Heart left ventricle (tissue), 16 donors: ENCODE measurements around the gene SMOC2. TPM values are rescaled to one million over a fixed set of nuclear protein-coding genes. Genes with fewer than 3 reads are reported as not detected.

ENCODE experiments used
- ATAC-seq, 4 donors: fragments of 200-7000 bp; cut with Tn5 transposase; one replicate each; pipeline ENCODE4 v1.9.1; 2020 to 2022; ENCODE audit warnings: moderate library complexity in 4 of 4, mild to moderate bottlenecking in 3 of 4, moderate number of reproducible peaks in 1 of 4
- DNase-seq, 5 donors: peaks; one replicate each; pipeline ENCODE4 v3.0.0-alpha.2; 2020
- H3K27ac ChIP-seq, 12 donors: fragments of 200-600 bp; sonication (generic) in 4 of 12; one replicate each; pipeline versions ENCODE4 v1.5.0 to v1.8.0; 2016 to 2022; ENCODE audit warnings: mild to moderate bottlenecking in 2 of 12
- H3K27me3 ChIP-seq, 9 donors: fragments of 200-600 bp; sonication (generic) in 2 of 9; one replicate each; pipeline versions ENCODE4 v1.5.1 to v1.8.0; 2016 to 2022; ENCODE audit warnings: mild to moderate bottlenecking in 3 of 9
- H3K36me3 ChIP-seq, 9 donors: fragments of 200-600 bp; sonication (generic) in 2 of 9; one replicate each; pipeline versions ENCODE4 v1.5.0 to v1.8.0; 2018 to 2022; ENCODE audit warnings: mild to moderate bottlenecking in 2 of 9
- H3K4me1 ChIP-seq, 12 donors: fragments of 200-600 bp; sonication (generic) in 4 of 12; one replicate each; pipeline versions ENCODE4 v1.5.0 to v1.8.0; 2016 to 2022; ENCODE audit warnings: mild to moderate bottlenecking in 3 of 12
- H3K4me3 ChIP-seq, 12 donors: fragments of 200-600 bp; sonication (generic) in 4 of 12; one replicate each; pipeline versions ENCODE4 v1.5.0 to v1.8.0; 2017 to 2022; ENCODE audit warnings: mild to moderate bottlenecking in 9 of 12, moderate library complexity in 4 of 12
- H3K9me3 ChIP-seq, 12 donors: fragments of 200-600 bp; sonication (generic) in 4 of 12; one replicate each; pipeline versions ENCODE4 v1.5.0 to v1.8.0; 2016 to 2022; ENCODE audit warnings: mild to moderate bottlenecking in 1 of 12
- CTCF ChIP-seq, 12 donors: fragments of 200-600 bp; sonication (generic) in 4 of 12; IDR thresholded peaks; one replicate each; pipeline versions ENCODE4 v1.5.0 to v1.8.0; 2018 to 2022; ENCODE audit warnings: antibody characterized with exemption in 12 of 12, mild to moderate bottlenecking in 5 of 12
- POLR2A ChIP-seq, 2 donors: fragments of 450-650 bp; IDR thresholded peaks; one replicate each; pipeline ENCODE4 v1.6.1; 2017; ENCODE audit warnings: antibody characterized with exemption in 2 of 2, mild to moderate bottlenecking in 2 of 2, moderate library complexity in 2 of 2
- WGBS, 4 donors: extraction: QIAGEN DNeasy Blood & Tissue Kit in 2 of 4; methylation state at CpG; one replicate each; pipeline versions ENCODE4 v1.1.5 to v1.1.7; 2013 to 2018; 5-methylcytosine and 5-hydroxymethylcytosine counted together
- intact Hi-C, 10 donors: fragments of 100-400 bp; cut with DNase I; formaldehyde crosslinking; loops; one replicate each; pipeline versions ENCODE4 v1.11.1 to v1.14.2; 2022
- polyA plus RNA-seq, 2 donors: library from polyadenylated mRNA; stranded (reverse); fragments of 200-250 nt; gene quantifications; one replicate each; pipeline ENCODE4 v1.2.3, GENCODE V29; 2013
- total RNA-seq, 9 donors: library from RNA; depleted of rRNA in 2 of 9; stranded (reverse); fragments of >200 nt in 2 of 9; fragmentation: NEBNext Ultra II Directional in 3 of 9; extraction: Animal tissue kit (Norgen Biotek cat#: 25700) in 3 of 9; gene quantifications; one replicate each; pipeline versions ENCODE4 v1.1.0 to v1.2.4, GENCODE V29; 2016 to 2023
- donor health status: ischemic (EF 13 %, LVEDD 7.1; RV severe dilation, severe dysfunction).
- donor health status: healthy with polysubstance abuse.
- donor health status: DM: no; HTN: yes; CAD: no.
- donor health status: DM: no; HTN: no; CAD: no.
- donor health status: ischemic (EF 25% LVEDD 6.9; RV normal size, moderate dysfunction).
- donor health status: ischemic (EF 25% LVEDD 5.7; RV mildly dilated, moderate dysfunction).
- donor health status: healthy.
- donor health status: DM: yes; HTN: yes; CAD: no.
- donor health status: ischemic (EF 35%, LVEDD 5.7; RV mildly dilated, moderate dysfunction).
- donor health status: nonischemic (EF 11% LVEDD 7.7; RV severe dilation, severe dysfunction).
- donor health status: DM: yes; HTN: yes; CAD: no.
- donor health status: PGD.
- donor health status: ischemic (EF 29% LVEDD 5.4; RV normal size, mild dysfunction).
- donor health status: nonischemic (EF 23%, LVEDD 6.1; RV moderate dilation, normal function).

The SMOC2 gene
- total and polyA plus RNA-seq, 11 donors = 5.9 to 44.2 (median 15.7) TPM

GRCh38 chr6:168545428-168545827, 104.4 kb downstream of the SMOC2 start:
- DNase-seq (no peak), ATAC-seq (no peak)
- Histone ChIP-seq H3K4me3 (no peak overlapping the region), H3K4me1 (peaks cover 0 to 28% (median 12%) of the 10 kb centered on the region in 12 donors), H3K9me3 (no peaks in the 10 kb centered on the region), H3K27me3 (no peaks in the 10 kb centered on the region), H3K36me3 (peaks cover 0 to 10% (median 0%) of the 10 kb centered on the region in 9 donors), H3K27ac (peak overlapping the region in 2 of 12 donors; percentile 18 to 49)
- no peak for TF ChIP-seq POLR2A (IDR thresholded peaks at IDR 0.05)
- 77 to 84% (median 80%) methylated on average over 6 of the region's 6 CpGs for WGBS, 4 donors
- intact Hi-C loops = no loop called here

GRCh38 chr6:168546151-168546550, 105.2 kb downstream of the SMOC2 start:
- Histone ChIP-seq H3K9me3 (no peaks in the 10 kb centered on the region), H3K27me3 (no peaks in the 10 kb centered on the region), H3K27ac (no peak overlapping the region), H3K4me1 (peaks cover 0 to 21% (median 11%) of the 10 kb centered on the region in 12 donors), H3K36me3 (peaks cover 0 to 13% (median 0%) of the 10 kb centered on the region in 9 donors), H3K4me3 (no peak overlapping the region)
- no peak for TF ChIP-seq POLR2A (IDR thresholded peaks at IDR 0.05)
- TF ChIP-seq CTCF (IDR thresholded peaks at IDR 0.05) = no peak
- ATAC-seq = peak in 2 of 4 donors; percentile 28 to 42
- intact Hi-C loops = no loop called here
- 89 to 96% (median 93%) methylated on average over 5 of the region's 5 CpGs for WGBS, 4 donors
- no peak for DNase-seq

GRCh38 chr6:168546730-168547129, 105.7 kb downstream of the SMOC2 start:
- Histone ChIP-seq H3K36me3 (peaks cover 0 to 13% (median 0%) of the 10 kb centered on the region in 9 donors), H3K9me3 (no peaks in the 10 kb centered on the region), H3K4me1 (peaks cover 0 to 15% (median 7%) of the 10 kb centered on the region in 12 donors), H3K27me3 (no peaks in the 10 kb centered on the region), H3K27ac (no peak overlapping the region), H3K4me3 (no peak overlapping the region)
- TF ChIP-seq CTCF (IDR thresholded peaks at IDR 0.05) = no peak
- TF ChIP-seq POLR2A (IDR thresholded peaks at IDR 0.05) = no peak
- DNase-seq = no peak
- 91 to 95% (median 93%) methylated on average over 10 of the region's 10 CpGs for WGBS, 4 donors
- ATAC-seq = no peak
- intact Hi-C loops = no loop called here

- Histone ChIP-seq H3K4me1 (peaks cover 0 to 8% (median 0%) of the 10 kb centered on the region in 12 donors), H3K9me3 (no peaks in the 10 kb centered on the region), H3K36me3 (peaks cover 0 to 11% (median 0%) of the 10 kb centered on the region in 9 donors), H3K4me3 (no peak overlapping the region), H3K27me3 (no peaks in the 10 kb centered on the region), H3K27ac (no peak overlapping the region)
- ATAC-seq (no peak), DNase-seq (no peak)
- intact Hi-C loops = no loop called here
- WGBS, 4 donors = 53 to 79% (median 74%) methylated on average over 8 of the region's 8 CpGs
- TF ChIP-seq POLR2A (IDR thresholded peaks at IDR 0.05) = no peak
- TF ChIP-seq CTCF (IDR thresholded peaks at IDR 0.05) = no peak
Measured at GRCh38 chr6:168550326-168550725, 109.3 kb downstream of the SMOC2 start.

- H3K4me1 ChIP-seq = peaks cover 0 to 8% (median 0%) of the 10 kb centered on the region in 12 donors
- TF ChIP-seq POLR2A (IDR thresholded peaks at IDR 0.05) (no peak), CTCF (IDR thresholded peaks at IDR 0.05) (no peak)
- H3K27ac ChIP-seq = no peak overlapping the region
- peak; percentile 81 to 99 (median 90) for ATAC-seq
- 43 to 61% (median 47%) methylated on average over 5 to 10 of the region's 10 CpGs for WGBS, 4 donors
- H3K27me3 ChIP-seq = no peaks in the 10 kb centered on the region
- DNase-seq = no peak
- intact Hi-C loops = no loop called here
- H3K4me3 ChIP-seq = no peak overlapping the region
- peaks cover 0 to 11% (median 0%) of the 10 kb centered on the region in 9 donors for H3K36me3 ChIP-seq
- no peaks in the 10 kb centered on the region for H3K9me3 ChIP-seq
Measured at GRCh38 chr6:168554472-168554871, 113.5 kb downstream of the SMOC2 start.
